H1 (cell line): ENCODE measurements around the gene MAGI3. TPM values are rescaled to one million over a fixed set of nuclear protein-coding genes. Genes with fewer than 3 reads are reported as not detected.

Source experiments
- CTCF ChIA-PET: fragments of 300-600 bp; sonication (Branson Sonifier 250); formaldehyde crosslinking; loops from one replicate; lab custom pipeline; 2021; ENCODE audit not compliant: partially characterized antibody; lab: Charles Lee
- POLR2A ChIA-PET: fragments of 300-600 bp; sonication (Branson Sonifier 250); formaldehyde crosslinking; loops from one replicate; lab custom pipeline; 2021; ENCODE audit warnings: inconsistent platforms; ENCODE audit not compliant: partially characterized antibody; lab: Charles Lee
- DNase-seq, 2 experiments: peaks; one replicate each; pipeline versions ENCODE4 v3.0.0 to v3.0.0-alpha.2; 2010 to 2022; ENCODE audit warnings: low spot score in 2 of 2, low read depth in 1 of 2, mixed read lengths in 1 of 2
- FAIRE-seq: peaks from 2 replicates; lab custom pipeline; 2011; peaks lifted over from hg19 to GRCh38; lab: Jason Lieb, UNC
- H2AFZ ChIP-seq: 2 replicates; pipeline ENCODE4 v1.8.1; 2012; ENCODE audit warnings: low read length, inconsistent platforms
- H2AK5ac ChIP-seq: 2 replicates; pipeline ENCODE4 v1.6.1; 2013; ENCODE audit warnings: low read depth, low read length
- H2BK120ac ChIP-seq: replicated peaks from 2 replicates; pipeline ENCODE3; 2013; ENCODE audit warnings: low read depth, low read length, inconsistent platforms
- H2BK12ac ChIP-seq: 2 replicates; pipeline ENCODE4 v1.6.1; 2013; ENCODE audit warnings: low read depth, low read length
- H2BK15ac ChIP-seq: 2 replicates; pipeline ENCODE4 v1.6.1; 2013; ENCODE audit warnings: low read length
- H2BK20ac ChIP-seq: 2 replicates; pipeline ENCODE4 v1.6.1; 2013; ENCODE audit warnings: low read length
- H2BK5ac ChIP-seq: 2 replicates; pipeline ENCODE4 v1.6.1; 2013; ENCODE audit warnings: low read depth, low read length
- H3K14ac ChIP-seq: 2 replicates; pipeline ENCODE4 v1.6.1; 2013; ENCODE audit warnings: inconsistent platforms; ENCODE audit not compliant: insufficient read length
- H3K18ac ChIP-seq: 2 replicates; pipeline ENCODE4 v1.6.1; 2013; ENCODE audit warnings: low read length; ENCODE audit errors: extremely low read depth
- H3K23ac ChIP-seq: 2 replicates; pipeline ENCODE4 v1.6.1; 2013; ENCODE audit warnings: inconsistent platforms; ENCODE audit not compliant: insufficient read length
- H3K23me2 ChIP-seq: 2 replicates; pipeline ENCODE4 v1.6.1; 2013; ENCODE audit warnings: low read depth, low read length
- H3K27ac ChIP-seq: 2 replicates; pipeline ENCODE4 v1.6.1; 2011; ENCODE audit warnings: low read depth, low read length, inconsistent platforms
- H3K27me3 ChIP-seq, 4 experiments: replicated peaks in 1 of 4; 1 replicate in 1 of 4; 2 replicates in 3 of 4; pipeline versions ENCODE4 v1.6.1 to v1.8.1; 2011 to 2013; ENCODE audit warnings: low read length in 3 of 4, mild to moderate bottlenecking in 3 of 4, inconsistent platforms in 2 of 4, mixed read lengths in 2 of 4, moderate library complexity in 1 of 4; ENCODE audit not compliant: control insufficient read depth in 3 of 4, insufficient read depth in 3 of 4; ENCODE audit errors: extremely low read depth in 1 of 4
- H3K36me3 ChIP-seq, 4 experiments: 2 replicates each; pipeline versions ENCODE4 v1.6.1 to v1.8.1; 2011 to 2013; ENCODE audit warnings: mild to moderate bottlenecking in 4 of 4, low read length in 3 of 4, moderate library complexity in 2 of 4, control low read depth in 1 of 4, inconsistent platforms in 1 of 4; ENCODE audit not compliant: insufficient read depth in 4 of 4, control insufficient read depth in 2 of 4
- H3K4ac ChIP-seq: replicated peaks from 2 replicates; pipeline ENCODE3; 2013; ENCODE audit warnings: low read length, low read depth, mixed read lengths, inconsistent platforms; ENCODE audit not compliant: insufficient read length
- H3K4me1 ChIP-seq, 4 experiments: replicated peaks in 1 of 4; 1 replicate in 1 of 4; 2 replicates in 3 of 4; pipeline versions ENCODE4 v1.6.1 to v1.8.1; 2011 to 2013; ENCODE audit warnings: low read length in 3 of 4, inconsistent platforms in 2 of 4, mixed read lengths in 1 of 4; ENCODE audit not compliant: insufficient read depth in 4 of 4, control insufficient read depth in 3 of 4
- H3K4me2 ChIP-seq, 2 experiments: 2 replicates each; pipeline versions ENCODE4 v1.6.1 to v1.8.1; 2011 to 2013; ENCODE audit warnings: low read depth in 2 of 2, low read length in 2 of 2, control low read depth in 1 of 2, inconsistent platforms in 1 of 2, mild to moderate bottlenecking in 1 of 2; ENCODE audit not compliant: insufficient read depth in 1 of 2
- H3K4me3 ChIP-seq, 4 experiments: fragments of 200-600, 300-600 bp in 1 of 4; sonication (generic), shearing (Covaris generic), sonication (Bioruptor Twin) in 1 of 4; 2 replicates each; pipeline versions ENCODE4 v1.5.1 to v1.8.1; 2011 to 2016; ENCODE audit warnings: low read length in 4 of 4, low read depth in 3 of 4, control low read depth in 2 of 4, inconsistent platforms in 2 of 4, mild to moderate bottlenecking in 2 of 4, mixed read lengths in 1 of 4, moderate library complexity in 1 of 4; ENCODE audit not compliant: insufficient read depth in 2 of 4; ENCODE audit errors: extremely low read depth in 1 of 4
- H3K56ac ChIP-seq: replicated peaks from 2 replicates; pipeline ENCODE3; 2013; ENCODE audit warnings: low read depth, mild to moderate bottlenecking, mixed read lengths, low read length, inconsistent platforms; ENCODE audit not compliant: insufficient read length
- H3K79me1 ChIP-seq: 2 replicates; pipeline ENCODE4 v1.6.1; 2013; ENCODE audit warnings: low read depth, low read length, control low read depth
- H3K79me2 ChIP-seq, 2 experiments: 2 replicates each; pipeline versions ENCODE4 v1.6.1 to v1.8.1; 2012 to 2013; ENCODE audit warnings: low read length in 2 of 2, mild to moderate bottlenecking in 2 of 2, inconsistent platforms in 1 of 2; ENCODE audit not compliant: insufficient read depth in 2 of 2, control insufficient read depth in 1 of 2
- H3K9ac ChIP-seq, 4 experiments: replicated peaks in 1 of 4; 1 replicate in 1 of 4; 2 replicates in 3 of 4; pipeline versions ENCODE4 v1.6.1 to v1.8.1; 2011 to 2013; ENCODE audit warnings: low read depth in 3 of 4, low read length in 3 of 4, control low read depth in 2 of 4, mild to moderate bottlenecking in 2 of 4, moderate library complexity in 2 of 4, inconsistent platforms in 1 of 4; ENCODE audit errors: extremely low read depth in 1 of 4
- H3K9me3 ChIP-seq, 2 experiments: 2 replicates each; pipeline versions ENCODE4 v1.6.1 to v1.8.1; 2012 to 2013; ENCODE audit warnings: mild to moderate bottlenecking in 2 of 2, moderate library complexity in 2 of 2, control low read depth in 1 of 2, inconsistent platforms in 1 of 2, low read depth in 1 of 2, low read length in 1 of 2, mixed read lengths in 1 of 2; ENCODE audit not compliant: insufficient read depth in 2 of 2
- H4K20me1 ChIP-seq, 2 experiments: replicated peaks in 1 of 2; 2 replicates each; pipeline versions ENCODE3 to v1.8.1; 2011 to 2013; ENCODE audit warnings: inconsistent platforms in 2 of 2, low read length in 2 of 2, mild to moderate bottlenecking in 1 of 2; ENCODE audit not compliant: insufficient read depth in 2 of 2, control insufficient read depth in 1 of 2
- H4K5ac ChIP-seq: 2 replicates; pipeline ENCODE4 v1.6.1; 2013; ENCODE audit warnings: low read length, low read depth, mixed read lengths, inconsistent platforms; ENCODE audit not compliant: insufficient read length
- H4K8ac ChIP-seq: 2 replicates; pipeline ENCODE4 v1.8.0; 2013; ENCODE audit warnings: mild to moderate bottlenecking, moderate library complexity, low read length, inconsistent platforms; ENCODE audit not compliant: insufficient read depth; ENCODE audit errors: extremely low read depth
- H4K91ac ChIP-seq: replicated peaks from 2 replicates; pipeline ENCODE3; 2013; ENCODE audit warnings: low read length, mixed read lengths, inconsistent platforms; ENCODE audit not compliant: insufficient read length
- RBBP5 ChIP-seq: IDR thresholded peaks from 2 replicates; pipeline ENCODE4 v1.7.1; 2012; ENCODE audit warnings: low read depth, mild to moderate bottlenecking, inconsistent platforms, low read length, moderate library complexity, borderline replicate concordance
- TAF1 ChIP-seq: IDR thresholded peaks from 2 replicates; pipeline ENCODE4 v1.6.1; 2011; ENCODE audit warnings: mild to moderate bottlenecking, low read depth, low read length
- WGBS, 2 experiments: shearing (Covaris generic) in 1 of 2; methylation state at CpG; one replicate each; pipeline versions ENCODE4 v1.1.6 to v1.1.7; 2013 to 2015; ENCODE audit warnings: low lambda C conversion rate in 2 of 2, mixed read lengths in 2 of 2, inconsistent platforms in 1 of 2, low coverage in 1 of 2, missing lambda C conversion rate in 1 of 2; ENCODE audit not compliant: insufficient replicate concordance in 2 of 2, insufficient coverage in 1 of 2, insufficient read length in 1 of 2; ENCODE audit errors: extremely low coverage in 1 of 2, missing lambda C conversion rate in 1 of 2; 5-methylcytosine and 5-hydroxymethylcytosine counted together
- polyA plus RNA-seq, 7 experiments: library from polyadenylated mRNA; depleted of rRNA in 3 of 7; stranded (reverse) in 5 of 7; unstranded in 2 of 7; fragments of >200 nt in 5 of 7; fragments of 200-250 nt in 2 of 7; gene quantifications; 1 replicate in 5 of 7; 2 replicates in 1 of 7; 4 replicates in 1 of 7; pipeline versions ENCODE4 v1.2.1 to v1.2.3, GENCODE V29; 2011 to 2013; ENCODE audit warnings: missing spikeins in 2 of 7, mixed read lengths in 2 of 7
- total RNA-seq: library from RNA; stranded (reverse); fragmentation: NEBNext Ultra II Directional; extraction: Animal tissue kit (Norgen Biotek cat#: 25700); gene quantifications from 2 replicates; pipeline ENCODE4 v1.2.1, GENCODE V29; 2021

MAGI3 gene
- total and polyA plus RNA-seq, 2 of the 8 experiments (the other 6 are each of a cell fraction or from before 2014, with no cell fraction given): 2.3 to 7.8 TPM

DNA sequence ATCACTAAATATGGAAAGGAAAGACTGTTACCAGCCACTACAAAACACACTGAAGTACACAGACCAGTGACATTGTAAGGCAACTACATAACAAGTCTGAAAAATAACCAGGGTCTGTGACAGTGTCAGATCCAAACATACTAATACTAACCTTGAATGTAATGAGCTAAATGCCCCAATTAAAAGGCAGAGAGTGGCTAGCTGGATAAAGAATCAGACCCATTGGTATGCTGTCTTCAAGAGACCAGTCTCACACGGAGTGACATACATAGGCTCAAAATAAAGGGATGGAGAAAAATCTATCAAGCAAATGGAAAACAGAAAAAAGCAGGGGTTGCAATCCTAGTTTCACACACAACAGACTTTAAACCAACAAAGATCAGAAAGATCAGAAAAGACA is 100.1 kb downstream of the MAGI3 start:
- WGBS, 2 experiments: 85% methylated on average over 1 of the region's 1 CpG; no CpG with 5 or more reads in 1 of the 2 experiments
- Histone ChIP-seq H3K56ac (no peak overlapping the region), H3K4ac (no peak overlapping the region), H3K23me2 (no peaks in the 10 kb centered on the region), H3K27me3 (no peaks in the 10 kb centered on the region), H3K4me2 (no peak overlapping the region), H3K23ac (no peak overlapping the region), H3K9ac (no peak overlapping the region), H3K14ac (no peak overlapping the region), H2AK5ac (no peak overlapping the region), H3K79me1 (no peaks in the 10 kb centered on the region), H3K27ac (no peak overlapping the region), H4K91ac (no peak overlapping the region), H2BK15ac (no peak overlapping the region), H3K9me3 (no peaks in the 10 kb centered on the region; a peak in 1 of 4 replicates), H3K4me1 (no peaks in the 10 kb centered on the region; a peak in 1 of 7 replicates), H3K36me3 (no peaks in the 10 kb centered on the region), H3K79me2 (0 out of 4 replicates have a peak, but pooled peaks cover 0 to 3% of the 10 kb centered on the region in 2 experiments), H2BK5ac (no peak overlapping the region), H2BK120ac (no peak overlapping the region), H3K4me3 (no peak overlapping the region), H4K8ac (no peak overlapping the region), H3K18ac (no peak overlapping the region), H2BK20ac (no peak overlapping the region), H4K20me1 (peaks cover 0 to 3% of the 10 kb centered on the region in 2 experiments), H4K5ac (no peak overlapping the region), H2BK12ac (no peak overlapping the region), H2AFZ (no peak overlapping the region)
- FAIRE-seq (no peak), DNase-seq (no peak)
- TF ChIP-seq TAF1: no peak
- TF ChIP-seq RBBP5: no peak
- CTCF ChIA-PET: interaction anchor here (1.1 to 2.5 kb wide), 2 partner anchors 181 to 191 kb away, joined by 4 to 5 read pairs; no protein-coding TSS in a partner anchor
- POLR2A ChIA-PET: no interaction called here
